GM18507 (cell line): ENCODE results near the gene MSANTD7.
"Not testable (repeated sequence)": the region's sequence is repeated elsewhere in the genome, so short reads cannot be mapped to it uniquely, and the experiment has no call there.

Experiments
- DNase-seq: peaks from one replicate; pipeline ENCODE4 v3.0.0; 2011; ENCODE audit warnings: low read depth; ENCODE audit not compliant: insufficient read length; ENCODE audit errors: extremely low spot score
- FAIRE-seq: peaks from 2 replicates; lab custom pipeline; 2011; peaks lifted over from hg19 to GRCh38; lab: Jason Lieb, UNC

The MSANTD7 gene

DNA sequence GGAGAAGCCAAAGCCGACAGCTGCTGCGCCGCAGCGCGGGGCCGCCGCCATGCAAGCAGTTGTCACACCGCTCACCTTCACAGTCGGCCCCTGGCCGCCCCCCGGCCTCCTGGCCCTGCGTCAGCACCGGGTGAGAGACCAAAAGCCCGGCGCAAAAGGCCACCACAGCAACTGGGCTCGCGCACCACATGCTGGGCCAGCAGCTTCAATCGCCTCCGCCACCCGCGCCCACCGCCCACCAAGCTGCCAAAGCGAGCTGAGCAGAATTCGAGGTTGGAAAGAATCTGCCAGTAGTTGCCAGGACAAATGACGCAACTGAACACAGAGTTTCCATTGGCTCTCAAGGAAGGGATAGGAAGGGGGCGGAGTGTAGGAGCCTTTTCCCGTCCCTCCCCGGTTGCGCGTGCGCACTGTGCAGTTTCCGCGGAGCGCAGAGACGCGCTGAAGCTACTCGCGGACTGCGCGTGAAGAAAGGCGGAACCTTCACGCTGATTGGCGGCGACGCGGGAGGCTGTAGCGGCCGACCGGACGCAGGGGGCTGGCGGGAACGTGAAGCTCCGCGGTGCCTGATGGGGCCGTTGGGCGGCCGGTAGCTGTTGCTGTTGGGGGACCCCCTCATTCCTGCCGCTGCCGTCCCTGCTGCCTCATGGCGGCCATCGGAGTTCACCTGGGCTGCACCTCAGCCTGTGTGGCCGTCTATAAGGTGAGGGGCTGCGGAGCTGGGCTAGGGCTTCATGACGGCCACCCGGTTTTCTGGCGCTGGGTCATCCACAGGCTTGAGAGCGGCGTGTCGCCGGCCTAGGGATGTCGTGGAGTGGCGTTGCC, at the start of gene MSANTD7, which contains the start of the genes CDNF and HSPA14:
MSANTD7 (plus strand) TSS at position 550 of the 825 bp plus-strand sequence. CDS start 3,979 bp downstream, outside the sequence.
CDNF (minus strand) TSS at position 281 of the 825 bp plus-strand sequence; CDS start at position 190, 91 bp downstream.
HSPA14 (plus strand) TSS at position 550 of the 825 bp plus-strand sequence; CDS start at position 647, 97 bp downstream.
- FAIRE-seq = peak; percentile 99
- peak; percentile 98 for DNase-seq

DNA sequence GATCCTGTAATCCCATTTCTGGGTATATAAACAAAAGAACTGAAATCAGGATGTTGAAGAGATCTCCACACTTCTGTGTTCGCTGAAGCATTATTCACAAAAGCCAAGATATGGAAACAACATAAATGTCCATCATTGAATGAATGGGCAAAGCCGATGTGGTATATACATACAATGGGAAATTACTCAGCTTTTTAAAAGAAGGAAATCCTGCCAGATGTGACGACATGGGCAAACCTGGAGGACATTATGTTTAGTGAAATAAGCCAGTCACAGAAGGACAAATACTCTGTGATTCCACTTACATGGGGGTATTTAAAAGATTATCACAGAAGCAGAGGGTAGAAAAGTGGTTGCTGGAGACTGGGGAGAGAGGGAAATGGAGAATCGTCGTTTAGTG, 39.5 kb upstream of the MSANTD7 start:
- DNase-seq = no peak
- no peak for FAIRE-seq

GRCh38 chr10:14800397-14800796, 37.7 kb upstream of the MSANTD7 start:
- DNase-seq (no peak), FAIRE-seq (no peak)

DNA sequence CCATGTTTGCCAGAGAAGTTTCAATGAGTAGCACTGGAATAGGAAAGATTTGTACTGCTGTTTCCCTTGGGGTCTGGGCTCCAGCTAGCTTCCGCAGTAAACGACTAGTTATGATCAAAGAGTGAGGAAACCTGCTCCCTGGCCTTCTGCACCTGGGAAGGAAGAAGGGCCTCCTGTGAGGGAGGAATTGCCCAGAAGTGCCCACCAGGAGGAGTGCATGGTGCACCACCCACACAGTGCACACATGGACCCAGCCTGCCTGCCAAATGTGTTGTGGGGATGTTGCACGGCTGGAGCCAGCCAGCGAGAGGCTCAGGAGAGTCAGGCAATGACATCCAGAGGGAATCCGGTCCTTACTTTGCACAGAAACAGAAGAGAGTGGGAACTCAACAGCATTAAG, 36.4 kb upstream of the MSANTD7 start:
- DNase-seq (no peak), FAIRE-seq (no peak)

DNA sequence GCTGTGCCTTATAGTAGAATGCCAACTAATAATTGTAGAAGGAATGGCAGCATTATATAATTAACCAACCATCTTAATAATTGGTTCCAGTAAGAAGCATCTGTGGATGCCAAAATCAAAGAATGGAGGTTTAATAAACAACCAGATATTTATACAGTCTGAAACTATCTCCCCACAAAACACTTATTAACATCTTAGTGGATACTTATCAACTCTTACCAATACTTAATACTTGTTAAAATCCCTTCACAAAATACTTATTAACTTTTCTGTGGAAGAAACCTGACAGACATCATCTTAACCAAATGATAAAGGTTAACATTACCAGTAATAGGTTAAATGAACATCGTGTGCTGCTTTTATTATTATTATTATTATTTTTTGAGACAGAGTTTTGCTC, 34.3 kb upstream of the MSANTD7 start:
- DNase-seq (no peak), FAIRE-seq (no peak)

DNA sequence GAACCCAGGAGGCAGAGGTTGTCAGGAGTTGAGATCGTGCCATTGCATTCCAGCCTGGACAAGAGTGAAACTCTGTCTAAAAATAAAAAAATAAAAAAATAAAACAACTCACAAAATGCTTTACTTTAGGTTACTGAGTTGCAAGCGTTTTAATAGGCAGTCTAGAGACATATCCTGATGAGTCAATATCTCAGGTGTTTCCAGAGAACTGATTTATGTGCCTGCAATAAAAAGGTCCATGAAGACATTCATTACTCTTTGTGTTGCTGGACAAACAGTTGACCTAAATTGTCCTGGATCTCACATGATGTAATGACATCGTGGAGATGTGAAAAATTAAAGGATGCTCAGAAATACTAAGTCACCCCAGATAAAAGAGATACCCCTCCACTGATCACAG, 31.8 kb upstream of the MSANTD7 start:
- FAIRE-seq = no peak
- no peak for DNase-seq

GRCh38 chr10:14810969-14811953, 26.8 kb upstream of the MSANTD7 start:
- FAIRE-seq (no peak), DNase-seq (no peak)

GRCh38 chr10:14812271-14812670, 25.8 kb upstream of the MSANTD7 start:
- FAIRE-seq (peak; percentile 33), DNase-seq (no peak)

- DNase-seq (no peak), FAIRE-seq (no peak)
Measured at GRCh38 chr10:14815681-14816080, 22.4 kb upstream of the MSANTD7 start.

- FAIRE-seq, DNase-seq: not testable (repeated sequence)
Measured at GRCh38 chr10:14816717-14817116, 21.4 kb upstream of the MSANTD7 start.

DNA sequence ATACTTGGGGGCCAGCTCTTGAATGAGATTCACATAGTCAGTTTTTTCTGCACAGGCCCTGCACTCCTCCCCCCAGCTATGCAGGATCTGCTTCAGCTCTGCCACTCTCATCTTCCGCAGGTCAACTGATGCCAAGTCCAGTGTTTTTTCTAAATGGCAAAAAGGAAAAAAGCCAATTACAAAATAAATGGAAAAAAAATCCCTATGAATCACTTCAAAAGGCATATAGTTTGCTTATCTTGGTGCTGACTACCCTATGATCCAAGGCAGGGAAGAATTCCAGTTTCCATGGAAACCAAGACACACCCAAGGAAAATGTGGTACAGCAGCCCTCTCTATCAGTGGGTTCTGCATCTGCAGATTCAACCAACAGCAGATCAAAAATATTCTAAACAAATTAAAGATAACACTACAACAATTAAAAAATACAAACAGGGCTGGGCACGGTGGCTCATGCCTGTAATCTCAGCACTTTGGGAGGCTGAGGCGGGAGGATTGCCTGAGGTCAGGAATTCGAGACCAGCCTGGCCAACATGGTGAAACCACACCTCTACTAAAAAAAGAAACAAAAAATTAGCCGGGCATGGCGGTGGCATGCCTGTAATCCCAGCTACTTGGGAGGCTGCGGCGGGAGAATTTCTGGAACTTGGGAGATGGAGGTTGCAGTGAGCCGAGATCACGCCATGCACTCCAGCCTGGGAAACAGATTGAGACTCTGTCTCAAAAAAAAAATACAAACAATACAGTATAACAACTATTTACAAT, 17.9 kb upstream of the MSANTD7 start:
- FAIRE-seq (no peak), DNase-seq (no peak)

GRCh38 chr10:14820775-14821154, 17.3 kb upstream of the MSANTD7 start:
- FAIRE-seq (no peak), DNase-seq (no peak)

DNA sequence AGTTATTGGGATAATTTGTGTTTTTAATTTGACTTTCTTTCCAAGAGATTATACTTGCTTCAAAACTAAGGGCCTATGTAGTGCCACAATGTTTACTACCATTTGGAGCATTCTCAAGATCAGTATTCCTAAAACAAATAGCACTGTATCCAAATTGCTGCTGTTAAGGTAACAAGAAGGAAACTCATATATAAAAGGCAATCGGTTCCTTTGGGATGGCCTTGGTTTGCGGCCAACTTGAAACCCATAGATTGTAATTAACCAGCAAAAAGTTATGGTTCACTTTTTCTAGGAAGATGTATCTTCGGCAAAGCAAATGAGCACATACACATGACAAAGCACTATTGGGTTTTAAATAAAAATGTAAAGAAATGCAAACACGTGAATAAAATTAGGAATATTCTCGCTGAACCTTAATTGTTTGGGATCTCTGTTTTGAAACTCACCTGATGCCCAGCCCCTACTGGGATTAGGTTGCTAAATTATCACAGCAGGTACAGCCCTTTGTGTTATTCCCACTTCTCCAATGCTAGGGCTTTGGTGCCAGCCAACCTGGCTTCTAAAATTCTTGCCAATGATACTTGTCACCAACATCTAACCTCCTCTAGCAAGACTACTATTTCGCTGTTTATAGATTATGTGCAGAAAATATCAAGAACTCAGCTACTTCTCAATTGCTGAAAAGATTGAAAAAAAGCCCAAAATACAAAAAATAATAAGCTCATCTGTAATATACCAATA, 16.3 kb upstream of the MSANTD7 start:
- FAIRE-seq (no peak), DNase-seq (no peak)

DNA sequence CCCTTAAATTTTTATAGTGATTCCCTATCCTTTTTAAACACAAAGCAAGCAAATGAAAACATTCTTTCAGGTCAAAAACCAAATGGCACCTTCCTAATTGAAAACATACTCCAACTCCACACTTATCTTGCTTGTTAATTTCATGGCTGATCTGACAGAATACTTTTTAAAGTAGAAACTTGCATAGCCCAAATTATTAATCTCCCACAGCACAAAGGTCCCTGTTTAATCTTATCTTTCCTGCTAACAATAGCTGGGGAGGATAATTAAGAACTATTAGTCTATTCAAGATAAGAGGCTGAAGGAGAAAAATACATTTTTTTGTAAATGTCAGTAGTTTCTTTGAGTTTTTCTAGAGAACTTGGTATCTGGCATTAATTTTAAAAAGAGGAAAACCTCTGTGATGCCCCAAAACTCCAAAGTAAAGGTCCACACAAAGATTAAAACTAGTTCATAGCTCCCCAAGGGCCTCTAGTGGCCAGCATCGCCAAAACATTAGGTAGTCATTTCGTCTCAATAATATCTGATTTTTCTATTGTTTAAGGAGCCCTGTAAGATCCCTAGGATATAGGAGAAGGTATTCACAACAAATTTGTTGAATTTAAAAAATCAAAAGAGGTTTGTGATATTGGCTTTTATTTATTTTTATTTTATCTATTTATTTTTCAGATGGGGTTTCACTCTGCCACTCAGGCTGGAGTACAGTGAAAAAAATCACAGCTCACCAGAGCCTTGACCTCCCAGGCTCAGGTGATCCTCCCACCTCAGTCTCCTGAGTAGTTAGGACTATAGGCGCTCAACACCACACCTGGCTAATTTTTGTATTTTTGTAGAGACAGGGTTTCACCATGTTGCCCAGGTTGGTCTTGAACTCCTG, 15.0 kb upstream of the MSANTD7 start:
- FAIRE-seq (peak; percentile 63), DNase-seq (peak; percentile 45)

DNA sequence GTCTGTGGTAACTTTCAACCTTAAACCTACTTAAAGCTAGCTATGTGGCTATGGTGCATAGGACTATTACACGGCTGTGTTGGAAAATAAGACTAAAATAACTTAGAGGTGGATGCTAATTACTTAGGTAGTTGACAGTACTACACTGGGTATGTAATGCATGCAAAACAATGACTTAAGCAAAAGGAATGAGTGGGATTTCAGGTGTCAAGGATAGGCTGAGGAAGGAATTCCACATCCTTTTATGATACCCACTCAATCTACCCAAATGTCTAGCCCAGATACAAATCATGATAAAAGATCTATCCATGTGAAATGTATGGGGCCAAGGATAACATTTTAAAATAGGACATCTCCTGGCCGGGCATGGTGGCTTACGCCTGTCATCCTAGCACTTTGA, 14.1 kb upstream of the MSANTD7 start:
- DNase-seq (no peak), FAIRE-seq (no peak)

DNA sequence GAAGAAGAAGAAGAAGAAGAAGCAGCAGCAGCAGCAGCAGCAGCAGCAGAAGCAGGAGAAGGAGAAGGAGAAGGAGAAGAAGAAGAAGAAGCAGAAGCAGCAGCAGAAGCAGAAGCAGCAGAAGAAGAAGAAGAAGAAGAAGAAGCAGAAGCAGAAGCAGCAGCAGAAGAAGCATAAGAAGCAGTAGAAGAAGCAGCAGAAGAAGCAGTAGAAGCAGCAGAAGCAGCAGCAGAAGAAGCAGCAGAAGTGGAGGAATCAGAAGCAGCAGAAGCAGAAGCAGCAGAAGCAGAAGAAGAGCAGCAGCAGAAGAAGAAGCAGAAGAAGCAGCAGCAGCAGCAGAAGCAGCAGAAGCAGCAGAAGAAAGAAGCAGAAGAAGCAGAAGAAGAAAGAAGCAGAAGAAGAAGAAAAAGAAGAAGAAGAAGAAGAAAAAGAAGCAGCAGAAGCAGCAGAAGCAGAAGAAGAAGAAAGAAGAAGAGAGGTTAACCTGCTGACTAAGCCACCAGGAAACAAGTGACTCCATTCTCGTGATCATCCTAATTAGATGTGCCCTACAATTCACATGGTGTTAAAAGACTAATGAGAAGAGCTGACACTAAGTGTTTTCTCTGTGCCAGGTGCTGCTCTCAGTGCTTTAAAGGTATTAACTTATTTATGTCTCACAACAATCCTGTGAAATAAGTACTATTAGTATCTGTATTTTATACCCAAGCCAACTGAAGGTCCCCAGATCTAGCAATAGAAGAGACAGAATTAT, 11.9 kb upstream of the MSANTD7 start:
- no peak for DNase-seq
- FAIRE-seq = no peak

- no peak for FAIRE-seq
Measured at GRCh38 chr10:14833106-14833505, 5.0 kb upstream of the MSANTD7 start.

More at GRCh38 chr10:14833106-14833505, 5.0 kb upstream of the MSANTD7 start:
- DNase-seq = no peak
